ENCODE data around the gene TRUB2. TPM values are rescaled to one million over a fixed set of nuclear protein-coding genes. Genes with fewer than 3 reads are reported as not detected.

The TRUB2 gene
- total and polyA plus RNA-seq, 2 of the 8 experiments (the other 6 are each of a cell fraction or from before 2014, with no cell fraction given) = 20.7 to 37.8 TPM

GRCh38 chr9:128333451-128333869 is 11.2 kb upstream of the TRUB2 start:
- DNase-seq (ENCODE audit: low read depth in 1 of 2, low spot score in 2 of 2) (no peak), FAIRE-seq (no peak)
- H3K79me2 ChIP-seq (ENCODE audit: control insufficient read depth in 1 of 2, insufficient read depth in 2 of 2, low read length in 2 of 2) = no peaks in the 10 kb centered on the region
- H4K20me1 ChIP-seq (replicated peaks in 1 of 2; ENCODE audit: control insufficient read depth in 1 of 2, insufficient read depth in 2 of 2, low read length in 2 of 2) = no peaks in the 10 kb centered on the region
- ChIA-PET CTCF (ENCODE audit: partially characterized antibody) (interaction anchor here (0.6 to 1.9 kb wide), 4 partner anchors 8 to 348 kb away, joined by 3 to 8 read pairs (median 3); no protein-coding TSS in a partner anchor), POLR2A (ENCODE audit: partially characterized antibody) (interaction anchor here (0.6 to 3.1 kb wide), 9 partner anchors 12 to 1259 kb away, joined by 3 to 13 read pairs (median 3); partner anchors contain the start of gene TRUB2)
- no peak overlapping the region for H3K4ac ChIP-seq (replicated peaks; ENCODE audit: insufficient read length, low read depth, low read length)
- no peak overlapping the region for H2AFZ ChIP-seq (ENCODE audit: low read length)
- H3K36me3 ChIP-seq (ENCODE audit: control insufficient read depth in 2 of 4, insufficient read depth in 4 of 4, low read length in 3 of 4) = peaks cover 0 to 9% (median 2%) of the 10 kb centered on the region in 4 experiments; a peak in 4 of 8 replicates
- no peak overlapping the region for H3K14ac ChIP-seq (ENCODE audit: insufficient read length)
- no peak overlapping the region for H2BK20ac ChIP-seq (ENCODE audit: low read length)
- H3K9me3 ChIP-seq (ENCODE audit: insufficient read depth in 2 of 2, low read depth in 1 of 2, low read length in 1 of 2) = no peaks in the 10 kb centered on the region
- H3K23ac ChIP-seq (ENCODE audit: insufficient read length) = no peak overlapping the region
- no peak overlapping the region for H2AK5ac ChIP-seq (ENCODE audit: low read depth, low read length)
- no peak overlapping the region for H2BK120ac ChIP-seq (replicated peaks; ENCODE audit: low read depth, low read length)
- H3K27me3 ChIP-seq (replicated peaks in 1 of 4; ENCODE audit: control insufficient read depth in 3 of 4, extremely low read depth in 1 of 4, insufficient read depth in 3 of 4, low read length in 3 of 4) = no peaks in the 10 kb centered on the region; a peak in 1 of 7 replicates
- H4K5ac ChIP-seq (ENCODE audit: insufficient read length, low read depth, low read length) = no peak overlapping the region
- H3K27ac ChIP-seq (ENCODE audit: low read depth, low read length) = no peak overlapping the region
- no peak overlapping the region for H2BK12ac ChIP-seq (ENCODE audit: low read depth, low read length)
- H3K4me3 ChIP-seq (ENCODE audit: extremely low read depth in 1 of 4, insufficient read depth in 2 of 4, low read depth in 3 of 4, low read length in 4 of 4) = no peak overlapping the region
- TF ChIP-seq KDM4A (IDR thresholded peaks at IDR 0.05; ENCODE audit: low read depth, low read length, severe bottlenecking) = no peak
- no peak for TF ChIP-seq GTF2F1 (IDR thresholded peaks at IDR 0.05; ENCODE audit: borderline replicate concordance, low read depth, low read length)
- no peak for TF ChIP-seq JUN (IDR thresholded peaks at IDR 0.05; ENCODE audit: low read depth, low read length)
- no peak for TF ChIP-seq TAF1 (IDR thresholded peaks at IDR 0.05; ENCODE audit: low read depth, low read length)
- TF ChIP-seq MAX (IDR thresholded peaks at IDR 0.05) = no peak
- TF ChIP-seq ATF2 (IDR thresholded peaks at IDR 0.05; ENCODE audit: low read length) = no peak
- no peaks in the 10 kb centered on the region for H3K4me1 ChIP-seq (replicated peaks in 1 of 4; ENCODE audit: control insufficient read depth in 3 of 4, insufficient read depth in 4 of 4, low read length in 3 of 4)
- H4K8ac ChIP-seq (ENCODE audit: extremely low read depth, insufficient read depth, low read length) = no peak overlapping the region
- no peak overlapping the region for H3K4me2 ChIP-seq (ENCODE audit: insufficient read depth in 1 of 2, low read depth in 2 of 2, low read length in 2 of 2)
- no peak overlapping the region for H2BK15ac ChIP-seq (ENCODE audit: low read length)
- no peak overlapping the region for H4K91ac ChIP-seq (replicated peaks; ENCODE audit: insufficient read length, low read length)
- H3K79me1 ChIP-seq (ENCODE audit: low read depth, low read length) = peaks cover 2% of the 10 kb centered on the region; the same call in 1 of the 2 replicates
- WGBS, 2 experiments (ENCODE audit: extremely low coverage in 1 of 2, insufficient coverage in 1 of 2, insufficient read length in 1 of 2, insufficient replicate concordance in 2 of 2, low coverage in 1 of 2, low lambda C conversion rate in 2 of 2, missing lambda C conversion rate in 1 of 2) = 85% methylated on average over 11 of the region's 11 CpGs; no CpG with 5 or more reads in 1 of the 2 experiments
- H3K9ac ChIP-seq (replicated peaks in 1 of 4; ENCODE audit: extremely low read depth in 1 of 4, low read depth in 3 of 4, low read length in 3 of 4) = no peak overlapping the region
- no peak overlapping the region for H2BK5ac ChIP-seq (ENCODE audit: low read depth, low read length)
- no peak overlapping the region for H3K56ac ChIP-seq (replicated peaks; ENCODE audit: insufficient read length, low read depth, low read length)
- H3K23me2 ChIP-seq (ENCODE audit: low read depth, low read length) = no peaks in the 10 kb centered on the region
- no peak overlapping the region for H3K18ac ChIP-seq (ENCODE audit: extremely low read depth, low read length)
